ENCODE measurements around the gene PDPK1.

PDPK1 gene

DNA sequence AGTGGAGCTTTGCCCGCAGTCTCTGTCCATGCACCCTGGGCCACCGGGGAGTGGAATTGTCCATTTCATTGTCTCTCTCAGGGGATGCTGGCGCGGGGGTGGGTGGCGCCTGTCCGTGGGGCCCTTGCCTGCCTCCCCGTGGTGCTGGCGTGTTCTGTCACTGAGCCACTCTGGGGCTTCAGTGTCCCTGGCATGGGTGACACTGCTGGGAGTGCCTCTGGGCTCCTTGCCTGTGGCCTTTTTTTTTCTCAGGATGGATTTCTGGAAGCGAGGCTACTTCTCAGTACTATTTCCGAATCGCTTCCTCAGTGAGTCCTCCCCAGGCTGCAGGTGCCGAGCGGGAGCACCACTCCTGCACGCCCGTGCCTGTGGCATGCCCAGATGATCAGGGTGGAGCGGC lies 55.0 kb downstream of the PDPK1 start:
- Histone ChIP-seq H4K20me1 (ENCODE audit: insufficient read depth, low read length, poor library complexity, severe bottlenecking) (no peaks in the 10 kb centered on the region), H3K36me3 (ENCODE audit: insufficient read depth, low read length) (peaks cover 4% of the 10 kb centered on the region; the same call in 1 of the 2 replicates), H3K79me2 (ENCODE audit: insufficient read depth, low read length) (no peaks in the 10 kb centered on the region), H2AFZ (ENCODE audit: low read length) (no peak overlapping the region), H3K4me2 (ENCODE audit: low read depth, low read length, poor library complexity, severe bottlenecking) (no peak overlapping the region), H3K27me3 (ENCODE audit: insufficient read depth, low read length, poor library complexity, severe bottlenecking) (no peaks in the 10 kb centered on the region), H3K9me3 (ENCODE audit: insufficient read depth, low read depth, low read length) (no peaks in the 10 kb centered on the region), H3K4me1 (ENCODE audit: insufficient read depth, low read length, poor library complexity, severe bottlenecking) (no peaks in the 10 kb centered on the region), H3K9me2 (replicated peaks; ENCODE audit: low read depth, low read length) (no peaks in the 10 kb centered on the region), H3K4me3 (ENCODE audit: low read length, poor library complexity, severe bottlenecking) (no peak overlapping the region), H3F3A (ENCODE audit: low read depth) (no peaks in the 10 kb centered on the region), H3K9ac (ENCODE audit: low read depth, low read length, poor library complexity, severe bottlenecking) (no peak overlapping the region)
- TF ChIP-seq, protein P1, sequence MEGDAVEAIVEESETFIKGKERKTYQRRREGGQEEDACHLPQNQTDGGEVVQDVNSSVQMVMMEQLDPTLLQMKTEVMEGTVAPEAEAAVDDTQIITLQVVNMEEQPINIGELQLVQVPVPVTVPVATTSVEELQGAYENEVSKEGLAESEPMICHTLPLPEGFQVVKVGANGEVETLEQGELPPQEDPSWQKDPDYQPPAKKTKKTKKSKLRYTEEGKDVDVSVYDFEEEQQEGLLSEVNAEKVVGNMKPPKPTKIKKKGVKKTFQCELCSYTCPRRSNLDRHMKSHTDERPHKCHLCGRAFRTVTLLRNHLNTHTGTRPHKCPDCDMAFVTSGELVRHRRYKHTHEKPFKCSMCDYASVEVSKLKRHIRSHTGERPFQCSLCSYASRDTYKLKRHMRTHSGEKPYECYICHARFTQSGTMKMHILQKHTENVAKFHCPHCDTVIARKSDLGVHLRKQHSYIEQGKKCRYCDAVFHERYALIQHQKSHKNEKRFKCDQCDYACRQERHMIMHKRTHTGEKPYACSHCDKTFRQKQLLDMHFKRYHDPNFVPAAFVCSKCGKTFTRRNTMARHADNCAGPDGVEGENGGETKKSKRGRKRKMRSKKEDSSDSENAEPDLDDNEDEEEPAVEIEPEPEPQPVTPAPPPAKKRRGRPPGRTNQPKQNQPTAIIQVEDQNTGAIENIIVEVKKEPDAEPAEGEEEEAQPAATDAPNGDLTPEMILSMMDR (conservative IDR thresholded peaks at IDR 0.05; ENCODE audit: low read length): no peak
- TF ChIP-seq EZH2phosphoT487 (IDR thresholded peaks at IDR 0.05; ENCODE audit: borderline replicate concordance): no peak

DNA sequence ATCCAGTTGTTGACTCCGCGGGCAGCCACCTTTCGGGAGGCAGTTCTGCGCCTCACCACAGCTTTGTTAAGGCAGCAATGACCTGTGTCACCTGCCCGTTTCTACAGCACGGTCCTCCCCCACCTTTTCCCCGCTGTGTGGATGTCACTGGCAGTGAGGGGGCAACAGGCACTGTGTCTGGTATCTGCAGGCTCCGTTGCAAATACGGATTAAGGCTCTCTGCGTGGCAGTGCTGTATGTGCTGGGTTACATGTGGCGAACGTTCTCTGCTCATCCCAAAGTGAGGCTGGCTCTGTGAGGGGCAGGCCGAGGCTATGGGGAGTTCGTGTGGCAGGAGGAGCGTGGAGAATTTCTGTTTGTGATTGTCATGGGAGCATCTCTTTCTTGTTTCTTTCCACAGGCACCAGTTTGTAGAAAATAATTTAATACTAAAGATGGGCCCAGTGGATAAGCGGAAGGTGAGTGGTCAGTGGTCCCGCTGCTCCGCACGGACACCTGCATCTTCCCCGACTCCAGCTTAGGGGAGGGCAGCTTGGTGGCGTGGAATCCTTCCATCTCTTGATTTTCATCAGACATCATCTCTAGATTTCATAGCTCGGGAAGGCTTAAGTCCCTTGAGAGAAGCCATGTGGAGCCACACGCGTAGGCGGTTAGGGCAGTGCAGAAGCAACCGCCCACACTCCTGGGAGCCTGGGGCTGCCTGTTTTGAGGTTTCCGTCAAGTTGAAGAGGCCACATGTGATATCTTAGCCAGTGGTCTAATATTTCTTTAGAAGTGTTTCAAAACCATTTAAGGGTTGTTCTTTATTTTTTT lies 57.8 kb downstream of the PDPK1 start:
- H3K4me2 ChIP-seq (ENCODE audit: low read depth, low read length, poor library complexity, severe bottlenecking): no peak overlapping the region
- no peak overlapping the region for H2AFZ ChIP-seq (ENCODE audit: low read length)
- H4K20me1 ChIP-seq (ENCODE audit: insufficient read depth, low read length, poor library complexity, severe bottlenecking): no peaks in the 10 kb centered on the region
- no peaks in the 10 kb centered on the region for H3K4me1 ChIP-seq (ENCODE audit: insufficient read depth, low read length, poor library complexity, severe bottlenecking)
- H3K36me3 ChIP-seq (ENCODE audit: insufficient read depth, low read length): peaks cover 6% of the 10 kb centered on the region; the same call in 1 of the 2 replicates
- no peaks in the 10 kb centered on the region for H3F3A ChIP-seq (ENCODE audit: low read depth)
- TF ChIP-seq EZH2phosphoT487 (IDR thresholded peaks at IDR 0.05; ENCODE audit: borderline replicate concordance): no peak
- TF ChIP-seq, protein P1 (conservative IDR thresholded peaks at IDR 0.05; ENCODE audit: low read length): no peak
- H3K9me3 ChIP-seq (ENCODE audit: insufficient read depth, low read depth, low read length): no peaks in the 10 kb centered on the region
- H3K9ac ChIP-seq (ENCODE audit: low read depth, low read length, poor library complexity, severe bottlenecking): no peak overlapping the region
- H3K4me3 ChIP-seq (ENCODE audit: low read length, poor library complexity, severe bottlenecking): no peak overlapping the region
- H3K79me2 ChIP-seq (ENCODE audit: insufficient read depth, low read length): no peaks in the 10 kb centered on the region
- H3K9me2 ChIP-seq (replicated peaks; ENCODE audit: low read depth, low read length): no peaks in the 10 kb centered on the region
- no peaks in the 10 kb centered on the region for H3K27me3 ChIP-seq (ENCODE audit: insufficient read depth, low read length, poor library complexity, severe bottlenecking)

DNA sequence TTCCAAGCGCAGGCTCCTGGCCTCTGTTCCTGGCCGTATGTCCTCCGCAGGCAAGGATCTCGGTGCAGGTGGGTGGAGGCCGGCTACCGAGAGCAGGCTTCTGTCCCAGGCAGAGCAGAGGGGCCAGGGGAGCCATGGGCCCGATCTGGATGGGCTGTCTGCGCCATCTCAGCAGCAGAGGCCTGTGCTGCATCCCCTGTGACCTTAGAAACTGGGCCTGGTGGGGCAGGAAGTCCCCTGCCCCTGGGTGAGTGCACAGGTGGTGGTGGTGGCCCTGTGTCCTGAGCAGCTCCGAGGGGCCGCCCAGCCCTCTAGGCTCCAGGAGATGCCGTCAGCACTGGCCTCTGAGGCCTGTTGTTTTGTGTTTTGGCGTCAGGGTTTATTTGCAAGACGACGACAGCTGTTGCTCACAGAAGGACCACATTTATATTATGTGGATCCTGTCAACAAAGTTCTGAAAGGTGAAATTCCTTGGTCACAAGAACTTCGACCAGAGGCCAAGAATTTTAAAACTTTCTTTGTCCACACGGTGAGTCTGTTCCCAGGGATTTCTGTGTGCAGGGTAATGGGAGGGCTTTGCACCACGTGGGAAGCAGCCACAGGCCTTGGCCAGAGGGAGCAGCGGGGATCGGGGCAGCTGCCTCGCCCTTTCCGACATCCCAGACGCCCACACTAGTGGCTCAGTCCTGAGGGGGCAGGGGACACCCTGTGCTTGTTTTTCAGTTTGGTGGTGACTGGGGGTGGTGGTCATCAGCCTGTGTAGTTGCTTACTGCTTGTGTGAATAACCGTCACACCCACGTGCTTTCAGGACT lies 59.1 kb downstream of the PDPK1 start:
- H3K9ac ChIP-seq (ENCODE audit: low read depth, low read length, poor library complexity, severe bottlenecking): no peak overlapping the region
- no peak overlapping the region for H3K4me3 ChIP-seq (ENCODE audit: low read length, poor library complexity, severe bottlenecking)
- H3K36me3 ChIP-seq (ENCODE audit: insufficient read depth, low read length): peaks cover 6% of the 10 kb centered on the region; the same call in 1 of the 2 replicates

More for the DNA sequence above, 59.1 kb downstream of the PDPK1 start:
- H3K27me3 ChIP-seq (ENCODE audit: insufficient read depth, low read length, poor library complexity, severe bottlenecking): no peaks in the 10 kb centered on the region
- TF ChIP-seq EZH2phosphoT487 (IDR thresholded peaks at IDR 0.05; ENCODE audit: borderline replicate concordance): no peak
- TF ChIP-seq, protein P1 (conservative IDR thresholded peaks at IDR 0.05; ENCODE audit: low read length): no peak
- no peaks in the 10 kb centered on the region for H4K20me1 ChIP-seq (ENCODE audit: insufficient read depth, low read length, poor library complexity, severe bottlenecking)
- H3K9me3 ChIP-seq (ENCODE audit: insufficient read depth, low read depth, low read length): no peaks in the 10 kb centered on the region
- H2AFZ ChIP-seq (ENCODE audit: low read length): no peak overlapping the region
- H3F3A ChIP-seq (ENCODE audit: low read depth): no peaks in the 10 kb centered on the region
- no peak overlapping the region for H3K4me2 ChIP-seq (ENCODE audit: low read depth, low read length, poor library complexity, severe bottlenecking)
- no peaks in the 10 kb centered on the region for H3K4me1 ChIP-seq (ENCODE audit: insufficient read depth, low read length, poor library complexity, severe bottlenecking)
- no peaks in the 10 kb centered on the region for H3K9me2 ChIP-seq (replicated peaks; ENCODE audit: low read depth, low read length)
- H3K79me2 ChIP-seq (ENCODE audit: insufficient read depth, low read length): no peaks in the 10 kb centered on the region

Data from Loucy (cell line).